HG02973 (cell line): ENCODE results near the gene PUM2.
A peak's percentile ranks its signal among the peaks of the same experiment; 100 is the strongest.
"Not testable (repeated sequence)": the region's sequence is repeated elsewhere in the genome, so short reads cannot be mapped to it uniquely, and the experiment has no call there.

Source experiments
- ATAC-seq: cut with Tn5 transposase; IDR thresholded peaks from one replicate; pipeline ENCODE4 v1.9.1; 2021; ENCODE audit warnings: moderate library complexity; ENCODE audit not compliant: unreplicated experiment

PUM2 gene

GRCh38 chr2:20294231-20294630 lies 56.4 kb downstream of the PUM2 start:
- no peak for ATAC-seq

GRCh38 chr2:20292984-20293383 lies 57.7 kb downstream of the PUM2 start:
- no peak for ATAC-seq

- no peak for ATAC-seq
Observed at GRCh38 chr2:20291846-20292408, 58.7 kb downstream of the PUM2 start.

- ATAC-seq, result peak; percentile 73
Observed at GRCh38 chr2:20291106-20291564, 59.5 kb downstream of the PUM2 start.

GRCh38 chr2:20288642-20289340 lies 61.9 kb downstream of the PUM2 start:
- no peak for ATAC-seq

- no peak for ATAC-seq
Observed at GRCh38 chr2:20282916-20283592, 67.6 kb downstream of the PUM2 start.

- ATAC-seq, result no peak
Observed at GRCh38 chr2:20281876-20282275, 68.8 kb downstream of the PUM2 start.

- ATAC-seq, result no peak
Observed at GRCh38 chr2:20273042-20273441, 77.6 kb downstream of the PUM2 start.

- ATAC-seq, result not testable (repeated sequence)
Observed at GRCh38 chr2:20268317-20268716, 82.3 kb downstream of the PUM2 start.

- ATAC-seq, result no peak
Observed at GRCh38 chr2:20267529-20267928, 83.1 kb downstream of the PUM2 start.

GRCh38 chr2:20264629-20265028 lies 86.0 kb downstream of the PUM2 start:
- ATAC-seq, result no peak

GRCh38 chr2:20257411-20257810 lies 93.2 kb downstream of the PUM2 start:
- no peak for ATAC-seq

GRCh38 chr2:20254731-20255130 lies 95.9 kb downstream of the PUM2 start:
- no peak for ATAC-seq

GRCh38 chr2:20250436-20250835 lies 100.2 kb downstream of the PUM2 start:
- ATAC-seq, result no peak

GRCh38 chr2:20249170-20249569 lies 101.5 kb downstream of the PUM2 start:
- ATAC-seq, result no peak

GRCh38 chr2:20247084-20247483 lies 103.6 kb downstream of the PUM2 start:
- ATAC-seq, result no peak

GRCh38 chr2:20243637-20244036 lies 107.0 kb downstream of the PUM2 start:
- ATAC-seq, result not testable (repeated sequence)

GRCh38 chr2:20242727-20243377 lies 107.8 kb downstream of the PUM2 start:
- no peak for ATAC-seq

GRCh38 chr2:20241973-20242726 lies 108.5 kb downstream of the PUM2 start:
- ATAC-seq, result peak; percentile 51

GRCh38 chr2:20240291-20240690 lies 110.4 kb downstream of the PUM2 start:
- ATAC-seq, result not testable (repeated sequence)

- ATAC-seq, result no peak
Observed at GRCh38 chr2:20236496-20236895, 114.1 kb downstream of the PUM2 start.
